GM21528 (cell line): Measurements from ENCODE around the gene DVL1.

Experiments used
- ATAC-seq: cut with Tn5 transposase; IDR thresholded peaks from one replicate; pipeline ENCODE4 v1.9.1; 2021; ENCODE audit warnings: mild to moderate bottlenecking, moderate library complexity; ENCODE audit not compliant: unreplicated experiment, low FRiP score

Gene DVL1

DNA sequence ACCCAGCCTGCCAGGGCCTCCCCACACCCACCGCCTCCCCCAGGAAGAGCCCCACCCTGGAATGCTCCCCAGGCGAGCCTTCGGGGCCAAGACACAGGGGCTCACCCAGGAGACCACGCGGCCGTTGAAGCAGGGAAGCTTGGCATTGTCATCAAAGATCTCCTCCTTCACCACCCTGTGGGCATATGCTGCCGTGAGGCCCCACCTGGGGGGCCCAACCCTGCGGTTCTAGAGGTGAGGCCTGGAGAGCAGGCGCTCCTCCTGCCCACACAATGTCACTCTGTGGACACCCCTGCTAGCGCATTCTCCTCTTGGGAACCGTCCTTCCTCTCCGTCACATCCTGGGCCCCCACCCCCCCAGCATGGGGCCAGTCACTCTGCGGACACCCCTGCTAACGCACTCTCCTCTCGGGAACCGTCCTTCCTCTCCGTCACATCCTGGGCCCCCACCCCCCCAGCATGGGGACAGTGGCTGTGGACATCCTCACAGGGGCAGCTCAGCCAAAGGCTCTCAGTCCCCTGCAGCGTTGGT lies 6.6 kb downstream of the DVL1 start:
- no peak for ATAC-seq

DNA sequence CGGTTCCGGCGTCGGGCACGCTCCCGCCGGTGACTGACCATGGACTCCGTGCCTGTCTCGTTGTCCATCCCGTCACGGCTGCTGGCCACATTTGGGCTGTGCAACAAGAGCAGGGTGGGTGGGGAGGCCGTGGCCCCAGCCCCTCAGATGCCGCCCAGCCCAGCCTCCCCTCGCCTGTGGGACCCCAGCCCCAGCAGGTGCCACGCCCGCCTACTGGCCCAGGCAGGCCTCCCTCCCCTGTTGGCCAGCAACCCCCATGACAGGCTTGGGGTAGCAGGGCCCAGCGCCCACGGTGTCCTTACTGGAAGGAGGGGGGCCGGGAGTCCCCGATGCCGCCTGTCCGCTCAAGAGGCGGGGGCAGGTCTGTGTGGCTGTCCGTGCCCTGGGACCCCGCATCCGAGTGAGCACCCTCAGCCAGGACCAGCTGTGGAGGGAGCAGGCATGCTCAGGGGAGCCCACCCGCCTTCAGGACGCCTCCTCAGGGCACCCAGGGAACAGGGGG lies 7.1 kb downstream of the DVL1 start:
- no peak for ATAC-seq

DNA sequence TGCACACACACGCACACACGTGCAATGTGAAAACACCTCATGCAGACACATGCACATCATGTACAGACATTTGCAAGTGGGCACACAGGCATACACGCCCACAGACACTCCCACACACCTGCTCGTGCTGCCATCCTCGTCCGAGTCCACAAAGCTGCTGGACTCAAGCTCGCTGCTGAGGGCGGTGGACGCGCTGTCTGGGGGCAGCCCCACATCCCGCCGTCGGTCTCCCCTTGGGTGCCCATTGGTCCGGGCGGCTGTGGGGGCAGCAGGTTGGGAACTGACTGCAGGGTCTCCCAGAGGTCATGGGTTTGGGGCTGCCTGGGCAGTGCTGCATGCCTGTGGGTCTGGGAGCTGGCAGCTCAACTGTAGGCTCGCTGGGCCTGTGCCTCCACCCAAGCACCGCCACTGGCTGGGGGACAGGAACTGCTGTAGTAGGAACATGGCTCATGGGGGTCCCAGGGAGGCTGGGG lies 7.6 kb downstream of the DVL1 start:
- no peak for ATAC-seq

DNA sequence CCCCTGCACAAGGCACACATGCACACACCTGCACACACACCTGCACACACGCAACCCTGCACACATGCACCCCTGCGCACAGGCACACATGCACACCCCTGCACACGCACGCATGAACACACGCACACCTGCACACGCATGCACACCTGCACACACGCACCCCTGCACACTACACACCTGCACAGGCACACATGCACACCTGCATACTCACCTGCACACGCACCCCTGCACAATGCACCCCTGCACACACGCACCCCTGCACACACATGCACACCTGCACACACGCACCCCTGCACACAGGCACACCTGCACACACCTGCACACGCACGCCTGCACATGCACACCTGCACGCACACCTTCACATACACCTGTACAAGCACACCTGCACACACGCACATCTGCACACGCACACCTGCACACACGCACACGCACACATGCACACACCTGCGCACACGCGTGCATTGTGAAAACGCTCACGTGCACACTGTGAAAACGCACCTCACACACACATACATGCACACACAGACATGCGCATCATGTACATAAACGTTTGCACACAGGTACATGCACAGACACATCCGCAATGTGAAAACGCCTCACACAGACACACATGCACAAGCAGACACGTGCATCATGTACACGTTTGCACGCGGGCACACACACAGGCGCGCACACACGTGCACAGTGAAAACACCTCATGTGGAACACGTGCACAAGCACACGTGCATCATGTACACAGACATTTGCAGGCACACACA lies 8.2 kb downstream of the DVL1 start:
- no peak for ATAC-seq

DNA sequence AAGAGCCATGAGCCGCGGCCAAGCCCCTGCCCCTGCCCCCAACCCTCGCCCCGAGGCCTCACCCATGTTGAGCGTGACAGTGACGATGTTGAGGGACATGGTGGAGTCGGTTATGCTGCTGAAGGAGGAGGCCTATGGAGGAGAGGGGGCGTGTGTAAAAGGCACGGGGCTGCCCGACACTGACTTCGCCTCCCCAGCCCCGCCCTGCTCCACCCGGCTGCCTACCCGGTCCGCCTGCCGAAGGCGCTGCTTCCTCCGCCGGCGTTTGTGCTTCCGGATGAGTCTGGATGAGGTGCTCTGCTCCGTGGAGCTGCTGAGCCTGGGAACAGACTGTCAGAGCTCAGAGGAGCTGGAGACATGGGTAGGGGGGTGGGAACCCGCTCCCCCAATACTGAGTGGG lies 9.0 kb downstream of the DVL1 start:
- no peak for ATAC-seq

DNA sequence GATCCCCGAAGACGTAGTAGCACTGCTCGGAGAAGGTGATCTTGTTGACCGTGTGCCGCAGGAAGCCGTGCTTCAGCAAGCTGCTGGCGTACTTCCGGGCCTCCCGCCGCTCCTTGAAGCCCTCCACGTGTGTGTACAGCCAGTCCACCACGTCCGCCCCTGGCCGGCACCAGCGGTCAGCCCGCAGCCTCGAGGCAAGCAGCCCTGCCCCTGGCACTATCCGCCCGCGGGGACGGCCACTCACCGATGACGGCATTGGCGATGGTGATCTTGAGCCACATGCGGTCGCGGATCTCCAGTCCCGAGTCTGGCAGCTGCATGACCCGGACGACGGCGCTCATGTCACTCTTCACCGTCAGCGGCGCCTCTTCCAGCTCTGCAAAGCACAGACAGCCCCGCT lies 10.9 kb downstream of the DVL1 start:
- no peak for ATAC-seq

DNA sequence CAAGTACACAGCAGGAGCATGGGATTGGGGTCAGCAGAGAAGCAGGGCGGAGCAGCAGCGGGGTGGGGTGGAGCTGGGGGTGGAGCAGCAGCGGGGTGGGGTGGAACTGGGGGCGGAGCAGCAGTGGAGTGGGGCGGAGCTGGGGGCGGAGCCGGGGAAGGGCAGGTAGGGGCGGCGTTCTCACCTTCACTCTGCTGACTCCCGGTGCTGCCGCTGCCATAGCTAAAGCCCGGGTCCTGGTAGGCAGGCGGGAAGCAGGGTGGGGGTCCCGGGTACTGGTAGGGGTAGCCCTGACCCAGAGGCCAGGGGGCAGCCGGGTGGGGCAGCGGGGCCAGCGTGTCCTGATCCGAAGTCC lies 11.4 kb downstream of the DVL1 start:
- no peak for ATAC-seq

DNA sequence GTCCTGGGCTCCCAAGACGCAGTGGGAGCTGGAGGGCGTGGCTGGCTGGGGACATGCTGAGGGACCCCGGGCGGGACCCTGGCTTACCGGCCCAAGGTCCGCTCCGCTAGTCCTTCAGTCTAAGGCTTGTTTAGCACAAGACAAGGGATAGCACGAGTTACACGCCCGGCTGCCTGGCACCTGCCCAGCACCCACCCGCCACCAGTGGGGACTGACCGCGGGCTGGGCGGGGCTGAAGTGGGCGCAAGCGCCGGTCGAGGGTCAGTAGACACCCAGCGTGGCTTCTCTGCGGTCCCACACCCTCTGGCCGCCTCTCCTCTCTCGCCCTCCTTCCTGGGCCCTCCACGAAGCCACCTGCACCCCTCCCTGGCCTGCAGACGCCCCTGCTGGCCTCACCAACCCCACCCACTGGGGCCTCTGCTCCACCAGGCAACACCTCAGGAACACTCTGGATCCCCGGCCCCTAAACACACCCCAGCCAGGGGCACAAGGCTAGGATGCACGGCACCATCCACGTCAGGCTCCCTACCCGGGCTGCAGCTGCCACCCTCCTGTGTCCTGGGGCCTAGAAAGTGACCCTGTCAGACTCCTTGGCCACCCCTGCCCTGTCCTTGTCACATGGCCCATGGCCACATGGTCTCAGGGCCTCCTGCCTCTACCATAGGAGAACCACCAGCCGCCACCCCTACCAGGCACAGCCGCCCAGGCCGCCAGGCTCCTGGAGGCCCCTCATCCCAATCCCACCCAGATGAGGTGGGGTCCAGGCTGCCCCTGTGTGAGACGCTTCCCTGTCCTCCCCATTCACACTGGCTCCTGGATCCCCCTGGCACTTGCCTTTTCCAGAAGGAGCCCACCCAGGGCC lies 12.1 kb downstream of the DVL1 start:
- no peak for ATAC-seq

DNA sequence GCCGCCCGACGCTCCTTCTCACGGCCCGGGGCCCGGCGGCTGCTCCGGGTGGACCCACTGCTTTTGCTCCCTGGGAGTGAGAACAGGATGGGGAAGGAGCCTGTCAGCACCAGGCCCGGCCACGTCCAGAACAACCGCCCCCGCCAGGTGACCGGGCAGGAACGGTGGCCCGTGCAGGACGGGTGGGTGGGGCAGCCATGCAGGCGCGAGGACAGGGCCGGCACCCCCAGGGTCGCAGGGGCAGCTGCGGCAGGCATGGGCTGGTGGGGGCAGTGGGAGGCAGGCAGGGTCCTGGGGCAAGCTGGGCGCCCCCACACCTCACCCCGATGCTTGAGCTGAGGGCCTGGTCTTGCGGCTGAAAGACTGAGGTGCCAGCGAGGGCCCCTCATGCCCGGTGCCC lies 12.8 kb downstream of the DVL1 start:
- ATAC-seq = no peak

DNA sequence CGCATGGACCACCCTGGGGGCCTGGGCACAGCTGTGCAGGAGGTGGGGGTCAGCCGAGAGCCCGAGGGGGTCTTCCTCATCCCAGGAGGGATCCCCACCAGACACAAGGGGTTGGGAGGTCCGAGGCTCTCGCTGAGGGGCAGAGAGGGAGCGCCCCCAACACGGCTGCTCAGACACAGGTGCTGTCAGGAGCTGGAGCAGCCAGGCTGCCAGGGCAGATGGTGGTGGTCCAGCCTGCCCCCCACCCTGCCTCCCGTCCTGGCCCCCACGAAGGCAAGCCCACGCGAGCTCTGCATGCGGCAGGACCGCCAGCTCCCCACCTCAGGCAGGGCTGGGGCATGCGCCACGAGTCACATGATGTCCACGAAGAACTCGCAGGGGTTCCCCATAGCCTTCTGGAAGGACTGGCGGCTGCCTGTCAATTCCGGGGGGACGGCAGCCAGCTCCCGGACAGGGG lies 13.4 kb downstream of the DVL1 start:
- no peak for ATAC-seq

DNA sequence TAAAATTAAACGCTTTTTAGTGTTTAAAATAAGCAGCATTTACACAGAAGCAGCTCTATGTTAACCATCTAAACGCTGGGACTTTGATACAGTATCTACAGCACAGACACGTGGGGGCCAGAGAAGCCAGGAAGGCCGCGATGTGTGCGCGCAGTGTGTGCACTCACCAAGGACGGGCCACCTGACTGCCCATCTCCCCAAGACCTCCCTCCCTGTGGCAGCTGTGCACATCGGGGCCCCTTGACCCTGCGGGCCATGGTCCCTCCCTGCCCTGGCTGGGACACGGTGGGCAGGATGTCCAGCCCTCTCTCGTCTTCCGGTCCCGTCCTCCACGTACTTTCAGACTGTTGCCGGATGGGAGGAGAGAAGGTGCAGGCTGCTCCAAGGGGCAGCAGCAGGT lies 13.9 kb downstream of the DVL1 start:
- no peak for ATAC-seq

DNA sequence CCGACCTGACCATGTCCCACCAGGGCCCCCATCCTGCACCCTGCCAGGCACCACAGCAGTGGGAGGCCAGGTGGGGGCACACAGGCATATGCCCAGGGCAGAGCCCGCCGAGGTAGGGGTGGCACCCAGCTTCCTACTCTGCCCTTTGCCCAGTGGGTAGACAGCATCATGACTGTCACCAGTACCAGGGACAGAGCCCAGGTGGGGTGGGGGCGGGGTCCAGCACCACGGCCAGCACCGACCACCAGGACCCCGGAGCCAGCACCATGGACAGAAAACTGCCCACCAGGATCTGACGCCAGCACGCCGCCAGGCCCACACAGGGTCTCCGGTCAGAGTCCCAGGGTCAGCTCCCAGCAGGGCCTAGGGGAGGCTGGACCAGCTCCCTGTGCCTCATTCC lies 14.4 kb downstream of the DVL1 start:
- ATAC-seq = no peak

DNA sequence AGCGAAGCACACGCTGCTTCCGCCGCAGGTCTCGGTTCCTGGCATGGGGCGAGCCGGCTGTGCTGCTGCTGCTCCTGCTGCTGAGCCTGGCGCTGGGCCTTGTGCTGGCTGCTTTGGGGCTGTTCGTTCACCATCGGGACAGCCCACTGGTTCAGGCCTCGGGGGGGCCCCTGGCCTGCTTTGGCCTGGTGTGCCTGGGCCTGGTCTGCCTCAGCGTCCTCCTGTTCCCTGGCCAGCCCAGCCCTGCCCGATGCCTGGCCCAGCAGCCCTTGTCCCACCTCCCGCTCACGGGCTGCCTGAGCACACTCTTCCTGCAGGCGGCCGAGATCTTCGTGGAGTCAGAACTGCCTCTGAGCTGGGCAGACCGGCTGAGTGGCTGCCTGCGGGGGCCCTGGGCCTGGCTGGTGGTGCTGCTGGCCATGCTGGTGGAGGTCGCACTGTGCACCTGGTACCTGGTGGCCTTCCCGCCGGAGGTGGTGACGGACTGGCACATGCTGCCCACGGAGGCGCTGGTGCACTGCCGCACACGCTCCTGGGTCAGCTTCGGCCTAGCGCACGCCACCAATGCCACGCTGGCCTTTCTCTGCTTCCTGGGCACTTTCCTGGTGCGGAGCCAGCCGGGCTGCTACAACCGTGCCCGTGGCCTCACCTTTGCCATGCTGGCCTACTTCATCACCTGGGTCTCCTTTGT lies 15.5 kb downstream of the DVL1 start:
- no peak for ATAC-seq

DNA sequence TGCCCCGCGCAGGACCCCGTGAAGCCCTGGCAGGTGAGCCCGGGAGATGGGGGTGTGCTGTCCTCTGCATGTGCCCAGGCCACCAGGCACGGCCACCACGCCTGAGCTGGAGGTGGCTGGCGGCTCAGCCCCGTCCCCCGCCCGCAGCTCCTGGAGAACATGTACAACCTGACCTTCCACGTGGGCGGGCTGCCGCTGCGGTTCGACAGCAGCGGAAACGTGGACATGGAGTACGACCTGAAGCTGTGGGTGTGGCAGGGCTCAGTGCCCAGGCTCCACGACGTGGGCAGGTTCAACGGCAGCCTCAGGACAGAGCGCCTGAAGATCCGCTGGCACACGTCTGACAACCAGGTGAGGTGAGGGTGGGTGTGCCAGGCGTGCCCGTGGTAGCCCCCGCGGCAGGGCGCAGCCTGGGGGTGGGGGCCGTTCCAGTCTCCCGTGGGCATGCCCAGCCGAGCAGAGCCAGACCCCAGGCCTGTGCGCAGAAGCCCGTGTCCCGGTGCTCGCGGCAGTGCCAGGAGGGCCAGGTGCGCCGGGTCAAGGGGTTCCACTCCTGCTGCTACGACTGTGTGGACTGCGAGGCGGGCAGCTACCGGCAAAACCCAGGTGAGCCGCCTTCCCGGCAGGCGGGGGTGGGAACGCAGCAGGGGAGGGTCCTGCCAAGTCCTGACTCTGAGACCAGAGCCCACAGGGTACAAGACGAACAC lies 16.3 kb downstream of the DVL1 start:
- no peak for ATAC-seq

DNA sequence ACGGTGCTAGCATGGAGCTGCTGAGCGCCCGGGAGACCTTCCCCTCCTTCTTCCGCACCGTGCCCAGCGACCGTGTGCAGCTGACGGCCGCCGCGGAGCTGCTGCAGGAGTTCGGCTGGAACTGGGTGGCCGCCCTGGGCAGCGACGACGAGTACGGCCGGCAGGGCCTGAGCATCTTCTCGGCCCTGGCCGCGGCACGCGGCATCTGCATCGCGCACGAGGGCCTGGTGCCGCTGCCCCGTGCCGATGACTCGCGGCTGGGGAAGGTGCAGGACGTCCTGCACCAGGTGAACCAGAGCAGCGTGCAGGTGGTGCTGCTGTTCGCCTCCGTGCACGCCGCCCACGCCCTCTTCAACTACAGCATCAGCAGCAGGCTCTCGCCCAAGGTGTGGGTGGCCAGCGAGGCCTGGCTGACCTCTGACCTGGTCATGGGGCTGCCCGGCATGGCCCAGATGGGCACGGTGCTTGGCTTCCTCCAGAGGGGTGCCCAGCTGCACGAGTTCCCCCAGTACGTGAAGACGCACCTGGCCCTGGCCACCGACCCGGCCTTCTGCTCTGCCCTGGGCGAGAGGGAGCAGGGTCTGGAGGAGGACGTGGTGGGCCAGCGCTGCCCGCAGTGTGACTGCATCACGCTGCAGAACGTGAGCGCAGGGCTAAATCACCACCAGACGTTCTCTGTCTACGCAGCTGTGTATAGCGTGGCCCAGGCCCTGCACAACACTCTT lies 17.0 kb downstream of the DVL1 start:
- no peak for ATAC-seq

DNA sequence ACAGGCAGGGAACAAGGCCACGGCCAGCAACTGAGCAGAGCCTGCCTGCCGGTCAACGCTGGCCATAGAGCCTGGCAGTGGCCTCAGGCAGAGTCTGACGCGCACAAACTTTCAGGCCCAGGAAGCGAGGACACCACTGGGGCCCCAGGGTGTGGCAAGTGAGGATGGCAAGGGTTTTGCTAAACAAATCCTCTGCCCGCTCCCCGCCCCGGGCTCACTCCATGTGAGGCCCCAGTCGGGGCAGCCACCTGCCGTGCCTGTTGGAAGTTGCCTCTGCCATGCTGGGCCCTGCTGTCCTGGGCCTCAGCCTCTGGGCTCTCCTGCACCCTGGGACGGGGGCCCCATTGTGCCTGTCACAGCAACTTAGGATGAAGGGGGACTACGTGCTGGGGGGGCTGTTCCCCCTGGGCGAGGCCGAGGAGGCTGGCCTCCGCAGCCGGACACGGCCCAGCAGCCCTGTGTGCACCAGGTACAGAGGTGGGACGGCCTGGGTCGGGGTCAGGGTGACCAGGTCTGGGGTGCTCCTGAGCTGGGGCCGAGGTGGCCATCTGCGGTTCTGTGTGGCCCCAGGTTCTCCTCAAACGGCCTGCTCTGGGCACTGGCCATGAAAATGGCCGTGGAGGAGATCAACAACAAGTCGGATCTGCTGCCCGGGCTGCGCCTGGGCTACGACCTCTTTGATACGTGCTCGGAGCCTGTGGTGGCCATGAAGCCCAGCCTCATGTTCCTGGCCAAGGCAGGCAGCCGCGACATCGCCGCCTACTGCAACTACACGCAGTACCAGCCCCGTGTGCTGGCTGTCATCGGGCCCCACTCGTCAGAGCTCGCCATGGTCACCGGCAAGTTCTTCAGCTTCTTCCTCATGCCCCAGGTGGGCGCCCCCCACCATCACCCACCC lies 17.9 kb downstream of the DVL1 start, which contains the start of gene TAS1R3:
TAS1R3 (plus strand) TSS at position 213 of the 898 bp plus-strand sequence; CDS start at position 279, 66 bp downstream.
- ATAC-seq = no peak

DNA sequence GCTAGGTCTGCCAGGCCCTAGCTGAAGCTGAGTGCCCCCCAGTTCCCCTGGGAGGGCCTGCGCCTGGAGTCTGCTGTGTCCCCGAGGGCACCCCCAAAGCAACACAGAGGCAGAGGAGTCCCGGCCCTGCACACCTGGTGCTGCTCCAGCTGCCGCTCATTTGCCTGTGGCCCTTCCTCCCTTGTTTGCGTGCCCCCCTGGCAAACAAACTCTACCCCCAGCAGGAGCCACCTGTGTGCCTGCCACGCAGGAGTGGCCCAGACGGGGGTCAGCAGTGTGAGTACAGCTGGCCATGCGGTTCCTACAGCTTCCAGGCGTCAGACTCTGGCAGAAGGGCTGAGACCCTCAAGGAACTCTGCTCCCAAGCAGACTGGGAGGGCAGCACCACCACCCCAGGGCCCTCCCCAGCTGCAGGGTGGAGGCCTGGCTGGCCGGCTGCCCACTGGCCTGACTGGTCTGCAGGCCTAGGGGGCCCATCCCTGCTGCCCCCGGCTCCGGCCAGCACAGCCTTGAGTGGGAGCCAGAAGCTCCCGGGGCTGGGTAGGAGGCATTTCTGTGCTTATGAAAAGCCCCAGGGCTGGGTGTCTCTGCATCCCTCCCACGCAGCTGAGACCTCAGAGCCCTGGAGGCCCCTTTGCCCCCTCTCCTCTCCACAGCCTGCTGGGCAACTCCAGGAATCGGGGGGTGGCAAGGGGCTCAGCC lies 18.7 kb downstream of the DVL1 start:
- no peak for ATAC-seq
